Measurements from ENCODE around the gene ZNF385A. TPM values are rescaled to one million over a fixed set of nuclear protein-coding genes. Genes with fewer than 3 reads are reported as not detected.

The ZNF385A gene
- total RNA-seq, 4 donors from 2014 or later, result 3.3 to 21.0 (median 18.3) TPM

DNA sequence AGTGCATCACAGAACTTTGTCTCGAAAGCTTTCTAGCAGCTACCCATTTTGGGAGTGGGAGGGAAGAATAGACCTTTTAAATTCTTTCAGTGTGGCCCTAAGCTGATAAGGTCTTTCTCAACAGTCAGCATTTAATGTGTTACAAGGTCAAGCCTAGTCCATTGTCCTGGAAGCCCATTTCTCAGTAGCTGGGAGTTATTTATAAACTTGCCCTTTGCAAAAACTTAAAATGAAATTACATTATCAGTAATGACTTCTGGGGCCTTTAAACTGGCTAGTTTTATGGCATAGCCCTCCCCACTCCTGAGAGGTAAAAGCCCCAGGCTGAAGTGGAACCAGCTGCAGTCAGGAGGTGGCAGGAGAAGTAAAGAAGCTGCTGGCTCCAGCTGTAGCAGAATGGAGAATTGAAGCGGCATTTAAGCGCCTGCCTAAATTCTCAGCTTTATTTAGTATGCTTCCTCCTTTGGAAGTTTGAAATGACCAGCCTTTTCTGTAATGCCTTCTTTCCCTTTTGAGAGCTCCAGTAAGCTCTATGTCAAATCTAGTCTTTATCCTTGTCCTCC, 47.2 kb downstream of the ZNF385A start:
- ATAC-seq, result no peak
- peak overlapping the region in 1 of 4 donors; percentile 28 for H3K27ac ChIP-seq
- in situ Hi-C loops (cut with MboI; ENCODE audit: low sequenced_read_pairs in 4 of 4), result no loop called here
- intact Hi-C loops (cut with DNase I; ENCODE audit: low total_unique reads), result no loop called here
- H3K9me3 ChIP-seq, result no peaks in the 10 kb centered on the region
- H3K4me3 ChIP-seq, result no peak overlapping the region
- peaks cover 17 to 35% of the 10 kb centered on the region in 2 donors for H3K4me1 ChIP-seq
- peaks cover 0 to 8% of the 10 kb centered on the region in 2 donors for H3K36me3 ChIP-seq
- TF ChIP-seq, protein P1, sequence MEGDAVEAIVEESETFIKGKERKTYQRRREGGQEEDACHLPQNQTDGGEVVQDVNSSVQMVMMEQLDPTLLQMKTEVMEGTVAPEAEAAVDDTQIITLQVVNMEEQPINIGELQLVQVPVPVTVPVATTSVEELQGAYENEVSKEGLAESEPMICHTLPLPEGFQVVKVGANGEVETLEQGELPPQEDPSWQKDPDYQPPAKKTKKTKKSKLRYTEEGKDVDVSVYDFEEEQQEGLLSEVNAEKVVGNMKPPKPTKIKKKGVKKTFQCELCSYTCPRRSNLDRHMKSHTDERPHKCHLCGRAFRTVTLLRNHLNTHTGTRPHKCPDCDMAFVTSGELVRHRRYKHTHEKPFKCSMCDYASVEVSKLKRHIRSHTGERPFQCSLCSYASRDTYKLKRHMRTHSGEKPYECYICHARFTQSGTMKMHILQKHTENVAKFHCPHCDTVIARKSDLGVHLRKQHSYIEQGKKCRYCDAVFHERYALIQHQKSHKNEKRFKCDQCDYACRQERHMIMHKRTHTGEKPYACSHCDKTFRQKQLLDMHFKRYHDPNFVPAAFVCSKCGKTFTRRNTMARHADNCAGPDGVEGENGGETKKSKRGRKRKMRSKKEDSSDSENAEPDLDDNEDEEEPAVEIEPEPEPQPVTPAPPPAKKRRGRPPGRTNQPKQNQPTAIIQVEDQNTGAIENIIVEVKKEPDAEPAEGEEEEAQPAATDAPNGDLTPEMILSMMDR (IDR thresholded peaks at IDR 0.05 in 4 of 5, conservative IDR thresholded peaks at IDR 0.05 in 1 of 5), result peak in 1 of 5 experiments; percentile 8
- TF ChIP-seq POLR2A (IDR thresholded peaks at IDR 0.05), result no peak
- DNase-seq, result no peak
- no peaks in the 10 kb centered on the region for H3K27me3 ChIP-seq

DNA sequence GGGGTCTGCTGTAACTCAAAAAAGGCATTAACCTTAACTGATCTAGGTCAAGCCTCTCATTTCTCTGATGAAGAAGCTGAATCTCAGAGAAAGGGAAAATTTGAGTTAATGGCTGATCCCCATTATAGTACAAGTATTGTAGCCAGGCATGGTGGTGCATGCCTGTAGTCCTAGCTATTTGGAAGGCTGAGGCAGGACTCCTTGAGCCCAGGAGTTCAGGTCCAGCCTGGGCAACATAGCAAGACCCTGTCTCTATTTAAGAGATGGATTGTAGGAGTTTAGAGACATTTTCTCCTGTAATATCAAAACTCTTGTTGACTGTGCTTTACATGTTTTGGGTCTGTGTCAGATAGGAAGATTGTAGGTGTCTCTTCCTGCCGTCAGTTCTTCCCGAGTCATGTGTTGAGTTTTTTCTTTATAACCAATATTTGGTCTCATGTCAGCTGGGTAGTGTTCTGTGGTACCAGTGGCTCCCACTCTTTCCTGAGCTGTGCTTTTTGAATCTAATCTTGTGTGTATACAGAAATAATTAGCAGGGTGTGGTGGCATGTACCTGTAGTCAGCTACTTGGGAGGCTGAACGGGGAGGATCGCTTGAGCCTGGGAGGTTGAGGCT, 51.0 kb downstream of the ZNF385A start:
- peaks cover 27 to 28% of the 10 kb centered on the region in 2 donors for H3K4me1 ChIP-seq
- H3K4me3 ChIP-seq, result no peak overlapping the region
- intact Hi-C loops (cut with DNase I; ENCODE audit: low total_unique reads) (no loop called here), in situ Hi-C loops (cut with MboI; ENCODE audit: low sequenced_read_pairs in 4 of 4) (no loop called here)
- H3K27me3 ChIP-seq, result no peaks in the 10 kb centered on the region
- TF ChIP-seq, protein P1 (IDR thresholded peaks at IDR 0.05 in 4 of 5, conservative IDR thresholded peaks at IDR 0.05 in 1 of 5), result no peak
- TF ChIP-seq POLR2A (IDR thresholded peaks at IDR 0.05), result no peak
- ATAC-seq, result no peak
- no peaks in the 10 kb centered on the region for H3K9me3 ChIP-seq
- no peaks in the 10 kb centered on the region for H3K36me3 ChIP-seq
- DNase-seq, result no peak
- H3K27ac ChIP-seq, result no peak overlapping the region

DNA sequence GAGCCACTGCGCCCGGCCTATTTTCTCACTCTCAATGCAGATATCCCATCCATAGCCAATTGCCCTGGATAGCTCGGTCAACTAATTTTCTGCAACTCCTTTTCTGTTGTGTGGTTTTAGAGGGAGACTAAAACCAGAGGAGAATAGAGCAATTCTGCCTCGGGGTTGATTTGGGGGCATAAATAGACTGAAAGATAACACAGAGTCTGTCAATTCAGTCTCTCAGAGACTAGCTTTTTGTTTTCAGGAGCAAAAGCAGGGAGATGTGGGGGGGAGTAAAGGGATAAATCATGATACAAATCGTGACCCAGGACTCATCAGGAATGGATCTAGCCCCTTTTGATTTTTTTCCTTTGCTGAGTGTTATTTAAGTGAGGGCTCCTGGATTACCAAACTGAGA, 53.1 kb downstream of the ZNF385A start:
- TF ChIP-seq POLR2A (IDR thresholded peaks at IDR 0.05), result no peak
- TF ChIP-seq, protein P1 (IDR thresholded peaks at IDR 0.05 in 4 of 5, conservative IDR thresholded peaks at IDR 0.05 in 1 of 5), result no peak
- ATAC-seq, result no peak
- H3K4me1 ChIP-seq, result peaks cover 13 to 23% of the 10 kb centered on the region in 2 donors

DNA sequence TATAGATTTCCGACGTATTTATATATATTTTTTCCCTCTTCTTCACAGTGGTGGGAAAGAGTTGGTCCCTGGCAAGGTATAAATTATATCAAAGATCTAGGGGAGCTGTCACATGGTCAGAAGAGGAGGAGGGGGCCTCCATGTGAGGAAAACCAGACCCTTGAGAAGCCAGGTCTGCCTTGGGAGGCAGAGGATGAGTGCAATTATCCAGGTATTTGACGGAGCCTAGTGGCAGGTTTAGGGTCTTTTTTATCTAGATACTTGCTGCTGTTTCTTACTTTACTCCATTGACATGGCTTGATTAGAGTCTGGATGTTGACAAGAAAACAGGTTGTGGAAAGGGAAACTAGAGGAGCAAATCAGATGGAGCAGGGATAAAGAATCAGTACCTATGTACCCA, 54.1 kb downstream of the ZNF385A start:
- intact Hi-C loops (cut with DNase I; ENCODE audit: low total_unique reads) (no loop called here), in situ Hi-C loops (cut with MboI; ENCODE audit: low sequenced_read_pairs in 4 of 4) (no loop called here)
- TF ChIP-seq, protein P1 (IDR thresholded peaks at IDR 0.05 in 4 of 5, conservative IDR thresholded peaks at IDR 0.05 in 1 of 5), result no peak
- no peak for TF ChIP-seq POLR2A (IDR thresholded peaks at IDR 0.05)
- Histone ChIP-seq H3K27me3 (no peaks in the 10 kb centered on the region), H3K27ac (no peak overlapping the region), H3K4me3 (no peak overlapping the region), H3K36me3 (no peaks in the 10 kb centered on the region), H3K9me3 (no peaks in the 10 kb centered on the region), H3K4me1 (peaks cover 16 to 33% of the 10 kb centered on the region in 2 donors)
- no peak for ATAC-seq
- no peak for DNase-seq

More for the DNA sequence above, 53.1 kb downstream of the ZNF385A start:
- in situ Hi-C loops (cut with MboI; ENCODE audit: low sequenced_read_pairs in 4 of 4) (no loop called here), intact Hi-C loops (cut with DNase I; ENCODE audit: low total_unique reads) (no loop called here)
- Histone ChIP-seq H3K36me3 (no peaks in the 10 kb centered on the region), H3K27ac (no peak overlapping the region), H3K27me3 (no peaks in the 10 kb centered on the region), H3K4me3 (no peak overlapping the region), H3K9me3 (no peaks in the 10 kb centered on the region)
- DNase-seq, result no peak
